DMS 273 treated with DMSO at 0.1 percent for 48 hours (cell line): ENCODE results near the gene SPAG9.

Experiments used
- DNase-seq: peaks from one replicate; lab custom pipeline; 2025; lab: John Stamatoyannopoulos, UW

The SPAG9 gene

GRCh38 chr17:51035431-51035830 is 85.2 kb downstream of the SPAG9 start:
- DNase-seq, result no peak

- DNase-seq, result no peak
These were observed 85.9 kb downstream of the SPAG9 start for GRCh38 chr17:51034800-51035199.

GRCh38 chr17:51032850-51033249 is 87.8 kb downstream of the SPAG9 start:
- no peak for DNase-seq

- DNase-seq, result no peak
These were observed 90.9 kb downstream of the SPAG9 start for GRCh38 chr17:51029568-51030463.

- DNase-seq, result no peak
These were observed 91.5 kb downstream of the SPAG9 start for GRCh38 chr17:51029142-51029541.

- DNase-seq, result no peak
These were observed 92.3 kb downstream of the SPAG9 start for GRCh38 chr17:51028176-51028863.

- no peak for DNase-seq
These were observed 102.1 kb downstream of the SPAG9 start for GRCh38 chr17:51018541-51018940.

GRCh38 chr17:51017270-51017669 is 103.4 kb downstream of the SPAG9 start:
- DNase-seq, result no peak

GRCh38 chr17:51016099-51016498 is 104.6 kb downstream of the SPAG9 start:
- no peak for DNase-seq

- peak; percentile 16 for DNase-seq
These were observed 105.5 kb downstream of the SPAG9 start for GRCh38 chr17:51015145-51015558.

GRCh38 chr17:51014129-51014528 is 106.5 kb downstream of the SPAG9 start:
- no peak for DNase-seq

- DNase-seq, result no peak
These were observed 107.3 kb downstream of the SPAG9 start for GRCh38 chr17:51013322-51013721.

GRCh38 chr17:51012538-51012937 is 108.1 kb downstream of the SPAG9 start:
- DNase-seq, result no peak

GRCh38 chr17:51010173-51010675 is 110.4 kb downstream of the SPAG9 start:
- DNase-seq, result no peak

GRCh38 chr17:51006601-51007000 is 114.1 kb downstream of the SPAG9 start:
- DNase-seq, result no peak

GRCh38 chr17:51005768-51006167 is 114.9 kb downstream of the SPAG9 start:
- no peak for DNase-seq

GRCh38 chr17:51004249-51004648 is 116.4 kb downstream of the SPAG9 start:
- DNase-seq, result no peak

- peak; percentile 17 for DNase-seq
These were observed 119.6 kb downstream of the SPAG9 start for GRCh38 chr17:51000835-51001638.

GRCh38 chr17:50995668-50996067 is 125.0 kb downstream of the SPAG9 start:
- DNase-seq, result no peak

- DNase-seq, result no peak
These were observed 127.1 kb downstream of the SPAG9 start for GRCh38 chr17:50993544-50993943.

- no peak for DNase-seq
These were observed 131.5 kb downstream of the SPAG9 start for GRCh38 chr17:50989149-50989548.

- no peak for DNase-seq
These were observed 132.2 kb downstream of the SPAG9 start for GRCh38 chr17:50988427-50988826.
